GM12801 (cell line): ENCODE results near the gene FTCD.

Source experiments
- TF ChIP-seq, protein P1 (sequence below): IDR thresholded peaks from one replicate; pipeline ENCODE4 v1.5.1; 2011; ENCODE audit warnings: control low read depth; ENCODE audit not compliant: insufficient read length; ENCODE audit errors: extremely low read depth

Gene FTCD

DNA sequence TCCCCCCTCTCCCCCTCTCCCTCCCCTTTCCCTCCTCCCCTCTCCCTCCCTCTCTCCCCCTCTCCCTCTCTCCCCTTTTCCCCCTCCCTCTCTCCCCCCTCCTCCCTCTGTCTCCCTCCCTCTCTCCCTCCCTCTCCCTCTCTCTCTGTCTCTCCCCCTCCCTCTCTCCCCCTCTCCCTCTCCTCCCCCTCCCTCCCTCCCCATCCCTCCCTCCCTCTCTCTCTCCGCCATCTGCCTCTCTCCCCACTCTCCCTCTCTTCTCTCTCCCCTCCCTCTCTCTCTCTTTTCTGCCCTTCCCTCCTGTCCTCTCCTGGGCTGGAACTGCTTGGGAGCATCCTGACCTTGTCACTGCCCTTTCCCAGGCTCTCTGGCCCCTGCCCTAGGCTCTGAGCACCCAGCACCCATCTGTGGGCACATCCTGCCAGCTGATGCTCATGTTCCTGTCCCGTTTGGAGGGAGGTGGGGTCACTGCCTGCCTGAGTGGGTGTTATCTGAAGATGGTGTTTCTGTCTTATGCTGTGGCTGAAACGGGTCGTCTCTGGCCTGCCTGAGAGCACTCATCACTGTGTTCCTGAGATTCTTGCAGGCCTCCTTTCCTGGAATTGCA lies 10.8 kb downstream of the FTCD start:
- TF ChIP-seq, protein P1, sequence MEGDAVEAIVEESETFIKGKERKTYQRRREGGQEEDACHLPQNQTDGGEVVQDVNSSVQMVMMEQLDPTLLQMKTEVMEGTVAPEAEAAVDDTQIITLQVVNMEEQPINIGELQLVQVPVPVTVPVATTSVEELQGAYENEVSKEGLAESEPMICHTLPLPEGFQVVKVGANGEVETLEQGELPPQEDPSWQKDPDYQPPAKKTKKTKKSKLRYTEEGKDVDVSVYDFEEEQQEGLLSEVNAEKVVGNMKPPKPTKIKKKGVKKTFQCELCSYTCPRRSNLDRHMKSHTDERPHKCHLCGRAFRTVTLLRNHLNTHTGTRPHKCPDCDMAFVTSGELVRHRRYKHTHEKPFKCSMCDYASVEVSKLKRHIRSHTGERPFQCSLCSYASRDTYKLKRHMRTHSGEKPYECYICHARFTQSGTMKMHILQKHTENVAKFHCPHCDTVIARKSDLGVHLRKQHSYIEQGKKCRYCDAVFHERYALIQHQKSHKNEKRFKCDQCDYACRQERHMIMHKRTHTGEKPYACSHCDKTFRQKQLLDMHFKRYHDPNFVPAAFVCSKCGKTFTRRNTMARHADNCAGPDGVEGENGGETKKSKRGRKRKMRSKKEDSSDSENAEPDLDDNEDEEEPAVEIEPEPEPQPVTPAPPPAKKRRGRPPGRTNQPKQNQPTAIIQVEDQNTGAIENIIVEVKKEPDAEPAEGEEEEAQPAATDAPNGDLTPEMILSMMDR: no peak

DNA sequence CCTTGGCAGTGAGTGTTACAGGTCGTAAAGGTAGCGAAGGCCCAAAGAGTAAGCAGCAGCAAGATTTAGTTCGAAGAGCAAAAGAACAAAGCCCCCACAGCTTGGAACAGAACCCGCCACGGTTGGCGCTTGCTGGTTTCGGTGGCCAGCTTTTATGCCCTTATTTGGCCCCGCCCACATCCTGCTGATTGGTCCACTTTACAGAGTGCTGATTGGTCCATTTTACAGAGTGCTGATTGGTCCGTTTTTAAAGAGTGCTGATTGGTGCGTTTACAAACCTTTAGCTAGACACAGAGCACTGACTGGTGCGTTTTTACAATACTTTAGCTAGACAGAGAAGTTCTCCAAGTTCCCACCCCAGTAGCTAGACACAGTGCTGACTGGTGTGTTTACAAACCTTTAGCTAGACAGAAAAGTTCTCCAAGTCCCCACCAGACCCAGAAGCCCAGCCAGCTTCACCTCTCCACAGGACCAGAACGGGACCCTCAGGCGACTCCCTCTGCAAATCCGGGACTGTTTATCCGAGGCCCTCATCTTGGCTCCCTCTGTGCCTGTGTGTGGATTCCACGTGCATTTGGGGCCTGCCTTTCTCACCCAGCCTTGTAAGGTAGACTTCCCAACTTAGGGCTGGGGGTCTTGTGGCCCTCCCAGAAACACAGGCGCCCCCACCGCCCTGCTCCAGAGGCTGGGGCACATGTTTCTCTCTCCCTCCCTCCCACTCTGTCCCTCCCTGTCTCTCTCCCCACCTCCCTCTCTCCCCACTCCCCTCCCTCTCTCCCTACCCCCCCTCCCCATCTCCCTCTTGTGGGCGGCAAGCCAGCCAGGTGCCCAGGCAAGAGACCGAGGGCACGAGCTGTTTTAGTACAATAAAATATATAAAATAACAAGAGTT lies 12.6 kb downstream of the FTCD start:
- TF ChIP-seq, protein P1: no peak

DNA sequence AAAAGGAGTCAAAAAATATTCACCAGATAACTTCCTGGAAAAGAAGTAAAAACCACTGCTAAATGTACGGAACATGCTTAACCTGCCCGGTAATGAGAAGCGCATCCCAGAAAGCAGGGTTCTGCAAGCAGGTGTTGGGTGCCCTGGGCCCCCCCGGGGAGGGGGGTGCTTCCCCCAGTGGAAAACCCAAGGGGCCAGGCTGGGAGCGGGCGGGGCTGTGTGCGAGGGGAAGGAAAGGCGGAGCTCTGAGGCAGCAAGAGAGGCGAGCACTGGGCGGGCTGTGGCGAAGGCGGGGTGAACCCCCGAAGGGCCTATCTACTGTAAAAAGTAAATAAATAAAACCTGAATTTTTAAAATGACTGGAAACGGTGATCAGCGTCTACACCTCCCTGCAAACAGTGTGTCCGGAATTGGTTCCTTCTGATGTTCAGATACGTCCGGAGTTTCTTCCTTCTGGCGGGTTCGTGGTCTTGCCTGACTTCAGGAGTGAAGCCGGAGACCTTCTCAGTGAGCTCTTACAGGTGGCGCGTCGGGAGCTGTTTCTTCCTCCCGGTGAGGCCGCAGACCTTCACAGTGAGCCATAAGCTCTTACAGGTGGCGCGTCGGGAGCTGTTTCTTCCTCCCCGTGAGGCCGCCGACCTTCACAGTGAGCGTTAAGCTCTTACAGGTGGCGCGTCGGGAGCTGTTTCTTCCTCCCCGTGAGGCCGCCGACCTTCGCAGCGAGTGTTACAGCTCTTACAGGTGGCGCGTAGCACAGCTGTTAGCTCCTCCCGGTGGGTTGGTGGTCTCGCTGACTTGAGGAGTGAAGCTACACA lies 13.4 kb downstream of the FTCD start:
- TF ChIP-seq, protein P1: no peak

DNA sequence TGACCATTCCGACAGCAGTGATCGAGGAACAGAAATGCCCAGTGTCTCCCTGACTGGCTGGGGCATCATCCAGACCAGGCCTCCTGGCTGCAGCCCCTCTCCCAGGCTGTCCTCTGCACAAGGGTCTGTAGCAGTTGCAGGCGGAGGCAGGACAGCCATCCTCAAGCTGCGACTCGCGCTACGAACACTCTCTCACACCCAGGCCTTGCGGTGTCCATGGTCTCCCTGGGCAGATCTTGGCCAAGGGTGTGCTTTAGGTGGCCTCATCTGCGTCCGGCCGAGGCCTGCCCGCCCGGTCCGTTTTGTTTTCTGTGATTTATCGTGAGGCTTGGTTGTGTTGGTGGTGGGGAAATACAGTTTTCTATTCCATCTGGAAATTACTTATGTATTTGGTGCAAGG lies 15.7 kb downstream of the FTCD start:
- TF ChIP-seq, protein P1: no peak

DNA sequence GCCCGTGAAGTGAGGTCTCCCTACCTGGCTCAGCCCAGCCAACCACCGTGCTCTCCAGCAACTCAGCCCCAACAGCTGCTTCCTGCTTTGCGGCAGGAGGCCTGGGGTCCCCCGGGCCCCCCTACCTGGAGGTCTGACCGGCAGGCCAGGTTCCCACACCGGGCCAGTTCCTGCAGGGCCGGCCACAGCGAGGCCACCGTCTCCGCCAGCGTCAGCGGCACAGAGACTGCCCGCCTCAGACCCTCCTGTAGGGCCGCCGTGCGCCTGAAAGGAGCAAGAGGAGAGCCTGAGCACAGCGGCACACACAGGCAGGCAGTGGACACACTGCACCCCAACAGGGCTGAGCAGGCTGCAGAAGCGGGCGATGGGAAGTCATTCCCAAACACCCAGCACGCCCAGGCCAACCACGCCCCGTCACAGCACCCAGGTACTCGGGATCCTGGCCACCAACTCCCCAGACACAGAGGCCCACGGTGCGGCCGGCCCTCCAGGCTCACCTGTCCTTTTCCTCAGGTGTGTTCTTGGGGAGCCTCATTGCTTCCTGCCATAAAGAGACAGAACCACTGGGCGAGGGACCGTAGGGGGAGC lies 16.9 kb downstream of the FTCD start:
- TF ChIP-seq, protein P1: no peak

DNA sequence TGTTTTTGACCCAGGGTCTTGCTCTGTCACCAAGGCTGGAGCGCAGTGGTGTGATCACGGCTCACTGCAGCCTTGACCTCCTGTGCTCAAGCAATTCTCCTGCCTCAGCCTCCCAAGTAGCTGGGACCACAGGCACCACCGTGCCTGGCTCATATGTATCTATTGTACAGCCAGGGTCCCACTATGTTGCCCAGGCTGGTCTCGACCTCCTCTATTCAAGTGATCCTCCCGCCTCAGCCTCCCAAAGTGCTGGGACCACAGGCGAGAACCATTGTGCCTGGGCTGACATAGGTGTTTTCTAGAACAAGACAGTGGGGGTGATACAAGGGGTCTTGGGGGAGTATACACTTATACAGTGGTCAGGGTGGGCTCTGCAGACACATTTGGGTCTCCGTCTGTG lies 17.5 kb downstream of the FTCD start:
- TF ChIP-seq, protein P1: no peak
